ENCODE results near the gene ARSG. TPM values are rescaled to one million over a fixed set of nuclear protein-coding genes. Genes with fewer than 3 reads are reported as not detected.

ARSG gene
- total and polyA plus RNA-seq, 2 donors (not counting 3 experiments of a cell fraction or from before 2014, with no cell fraction given): 3.9 to 7.0 TPM

DNA sequence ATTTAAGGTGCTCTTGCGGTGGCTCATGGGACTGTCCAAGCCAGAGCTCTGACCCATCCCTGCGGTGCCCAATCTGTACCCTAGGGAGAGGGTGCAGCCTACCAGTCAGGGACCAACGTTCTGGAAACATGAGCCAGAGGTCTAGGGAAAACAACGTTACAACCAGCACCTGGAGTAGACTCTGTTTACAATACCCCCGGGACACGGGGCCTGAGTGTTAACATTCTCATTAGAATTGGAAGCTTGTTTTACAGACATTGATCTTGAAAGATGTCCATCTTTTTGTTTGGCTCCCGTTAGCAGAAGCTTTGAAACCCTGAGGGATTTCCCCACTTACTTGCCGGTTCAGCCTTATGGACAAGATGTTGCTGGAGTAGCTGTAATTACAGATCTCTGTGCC lies 159.1 kb downstream of the ARSG start:
- Histone ChIP-seq H3K4me1 (ENCODE audit: control insufficient read depth, extremely low read depth, insufficient read depth, low read length) (no peaks in the 10 kb centered on the region), H3K9ac (replicated peaks; ENCODE audit: extremely low read depth, insufficient read depth, low read length) (no peak overlapping the region), H3K27me3 (ENCODE audit: control insufficient read depth in 2 of 2, insufficient read depth in 2 of 2, low read length in 2 of 2) (no peaks in the 10 kb centered on the region), H3K9me3 (replicated peaks; ENCODE audit: control insufficient read depth, insufficient read depth, low read length) (no peaks in the 10 kb centered on the region), H3K4me3 (replicated peaks in 1 of 3; ENCODE audit: insufficient read depth in 1 of 3, low read depth in 1 of 3, low read length in 3 of 3) (no peak overlapping the region), H3K79me2 (ENCODE audit: control insufficient read depth, insufficient read depth, low read length) (no peaks in the 10 kb centered on the region), H3K36me3 (ENCODE audit: control insufficient read depth in 2 of 2, extremely low read depth in 1 of 2, insufficient read depth in 2 of 2, low read length in 2 of 2) (peaks cover 7 to 19% of the 10 kb centered on the region in 2 experiments), H3K4me2 (ENCODE audit: insufficient read depth, low read length) (no peak overlapping the region), H2AFZ (ENCODE audit: low read depth, low read length) (no peak overlapping the region), H4K20me1 (replicated peaks; ENCODE audit: control insufficient read depth, extremely low read depth, insufficient read depth, low read length) (no peaks in the 10 kb centered on the region), H3K9me1 (replicated peaks; ENCODE audit: control insufficient read depth, extremely low read depth, insufficient read depth, low read length) (no peaks in the 10 kb centered on the region), H3K27ac (ENCODE audit: insufficient read depth, low read depth, low read length) (no peak overlapping the region)
- no peak for DNase-seq (ENCODE audit: low read depth, low spot score)
- ChIA-PET POLR2A (no interaction called here), CTCF (no interaction called here)
- no peak for FAIRE-seq
- BruUV-seq (replicated peaks): no TSS peak
- TF ChIP-seq, protein P1, sequence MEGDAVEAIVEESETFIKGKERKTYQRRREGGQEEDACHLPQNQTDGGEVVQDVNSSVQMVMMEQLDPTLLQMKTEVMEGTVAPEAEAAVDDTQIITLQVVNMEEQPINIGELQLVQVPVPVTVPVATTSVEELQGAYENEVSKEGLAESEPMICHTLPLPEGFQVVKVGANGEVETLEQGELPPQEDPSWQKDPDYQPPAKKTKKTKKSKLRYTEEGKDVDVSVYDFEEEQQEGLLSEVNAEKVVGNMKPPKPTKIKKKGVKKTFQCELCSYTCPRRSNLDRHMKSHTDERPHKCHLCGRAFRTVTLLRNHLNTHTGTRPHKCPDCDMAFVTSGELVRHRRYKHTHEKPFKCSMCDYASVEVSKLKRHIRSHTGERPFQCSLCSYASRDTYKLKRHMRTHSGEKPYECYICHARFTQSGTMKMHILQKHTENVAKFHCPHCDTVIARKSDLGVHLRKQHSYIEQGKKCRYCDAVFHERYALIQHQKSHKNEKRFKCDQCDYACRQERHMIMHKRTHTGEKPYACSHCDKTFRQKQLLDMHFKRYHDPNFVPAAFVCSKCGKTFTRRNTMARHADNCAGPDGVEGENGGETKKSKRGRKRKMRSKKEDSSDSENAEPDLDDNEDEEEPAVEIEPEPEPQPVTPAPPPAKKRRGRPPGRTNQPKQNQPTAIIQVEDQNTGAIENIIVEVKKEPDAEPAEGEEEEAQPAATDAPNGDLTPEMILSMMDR (IDR thresholded peaks at IDR 0.05; ENCODE audit: extremely low read depth in 1 of 2, insufficient read depth in 1 of 2, low read depth in 1 of 2, low read length in 2 of 2): no peak
- no peak for TF ChIP-seq MYC (IDR thresholded peaks at IDR 0.05; ENCODE audit: low read depth, low read length)
- TF ChIP-seq POLR2A (IDR thresholded peaks at IDR 0.05; ENCODE audit: low read depth, low read length): no peak
- TF ChIP-seq FOS (IDR thresholded peaks at IDR 0.05; ENCODE audit: borderline replicate concordance, insufficient read depth, low read length): no peak
- TF ChIP-seq GATA2 (IDR thresholded peaks at IDR 0.05; ENCODE audit: insufficient read depth, insufficient read length, low read depth, low read length): no peak
- TF ChIP-seq POLR2AphosphoS5 (IDR thresholded peaks at IDR 0.05; ENCODE audit: insufficient read depth, low read depth, low read length): no peak
- TF ChIP-seq EZH2 (IDR thresholded peaks at IDR 0.05; ENCODE audit: borderline replicate concordance, low read depth, low read length, severe bottlenecking): no peak
- TF ChIP-seq, protein P2, sequence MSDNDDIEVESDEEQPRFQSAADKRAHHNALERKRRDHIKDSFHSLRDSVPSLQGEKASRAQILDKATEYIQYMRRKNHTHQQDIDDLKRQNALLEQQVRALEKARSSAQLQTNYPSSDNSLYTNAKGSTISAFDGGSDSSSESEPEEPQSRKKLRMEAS (IDR thresholded peaks at IDR 0.05; ENCODE audit: insufficient read depth, insufficient read length): no peak
- TF ChIP-seq JUN (IDR thresholded peaks at IDR 0.05; ENCODE audit: borderline replicate concordance, insufficient read depth, insufficient read length, low read depth): no peak
- dilution Hi-C loops (cut with MboI; ENCODE audit: extremely low pct_ligation_motif_present, low sequenced_read_pairs): no loop called here
- intact Hi-C loops (cut with micrococcal nuclease): no loop called here
